Kidney capillary endothelial cell (primary cell): ENCODE measurements around the gene DLG1.

ENCODE experiments used
- DNase-seq: peaks from one replicate; pipeline ENCODE4 v3.0.0-alpha.2; 2018; ENCODE audit warnings: low spot score

The DLG1 gene

GRCh38 chr3:196997311-196997710, 301.1 kb downstream of the DLG1 start:
- DNase-seq, result no peak

GRCh38 chr3:196996454-196997265, 301.8 kb downstream of the DLG1 start:
- DNase-seq, result no peak

- no peak for DNase-seq
Observed at GRCh38 chr3:196995646-196996355, 302.6 kb downstream of the DLG1 start.

GRCh38 chr3:196995027-196995426, 303.4 kb downstream of the DLG1 start:
- no peak for DNase-seq

GRCh38 chr3:196994056-196994455, 304.4 kb downstream of the DLG1 start:
- DNase-seq, result no peak
